ENCODE measurements around the gene PTCD1.

DNA sequence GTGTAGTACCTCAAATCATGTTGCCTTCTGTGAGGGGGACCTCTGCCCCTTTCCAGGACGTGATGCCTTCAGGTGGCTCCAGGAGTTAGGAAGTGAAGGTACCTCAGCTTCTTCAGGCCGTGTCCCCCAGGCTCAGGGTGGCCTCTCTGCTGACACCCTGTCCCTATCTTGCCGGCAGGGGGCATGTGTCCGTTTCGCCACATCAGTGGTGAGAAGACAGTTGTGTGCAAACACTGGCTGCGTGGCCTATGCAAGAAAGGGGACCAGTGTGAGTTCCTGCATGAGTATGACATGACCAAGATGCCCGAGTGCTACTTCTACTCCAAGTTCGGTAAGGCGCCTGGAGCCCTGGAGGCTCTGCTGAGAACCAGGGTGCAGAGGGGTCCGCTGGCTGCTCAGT lies 9.3 kb upstream of the PTCD1 start:
- TF ChIP-seq, protein P1, sequence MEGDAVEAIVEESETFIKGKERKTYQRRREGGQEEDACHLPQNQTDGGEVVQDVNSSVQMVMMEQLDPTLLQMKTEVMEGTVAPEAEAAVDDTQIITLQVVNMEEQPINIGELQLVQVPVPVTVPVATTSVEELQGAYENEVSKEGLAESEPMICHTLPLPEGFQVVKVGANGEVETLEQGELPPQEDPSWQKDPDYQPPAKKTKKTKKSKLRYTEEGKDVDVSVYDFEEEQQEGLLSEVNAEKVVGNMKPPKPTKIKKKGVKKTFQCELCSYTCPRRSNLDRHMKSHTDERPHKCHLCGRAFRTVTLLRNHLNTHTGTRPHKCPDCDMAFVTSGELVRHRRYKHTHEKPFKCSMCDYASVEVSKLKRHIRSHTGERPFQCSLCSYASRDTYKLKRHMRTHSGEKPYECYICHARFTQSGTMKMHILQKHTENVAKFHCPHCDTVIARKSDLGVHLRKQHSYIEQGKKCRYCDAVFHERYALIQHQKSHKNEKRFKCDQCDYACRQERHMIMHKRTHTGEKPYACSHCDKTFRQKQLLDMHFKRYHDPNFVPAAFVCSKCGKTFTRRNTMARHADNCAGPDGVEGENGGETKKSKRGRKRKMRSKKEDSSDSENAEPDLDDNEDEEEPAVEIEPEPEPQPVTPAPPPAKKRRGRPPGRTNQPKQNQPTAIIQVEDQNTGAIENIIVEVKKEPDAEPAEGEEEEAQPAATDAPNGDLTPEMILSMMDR (IDR thresholded peaks at IDR 0.05), result no peak
- no peak for TF ChIP-seq POLR2AphosphoS5 (IDR thresholded peaks at IDR 0.05)
- no peak for TF ChIP-seq POLR2A (IDR thresholded peaks at IDR 0.05)
- no peak for TF ChIP-seq EP300 (IDR thresholded peaks at IDR 0.05)
